Measurements from ENCODE around the gene SPSB2. TPM values are rescaled to one million over a fixed set of nuclear protein-coding genes. Genes with fewer than 3 reads are reported as not detected.
"Not testable (repeated sequence)": the region's sequence is repeated elsewhere in the genome, so short reads cannot be mapped to it uniquely, and the experiment has no call there.

SPSB2 gene
- polyA plus RNA-seq, 2 donors: 5.7 to 7.0 TPM

GRCh38 chr12:6865307-6865706, 7.8 kb downstream of the SPSB2 start:
- not testable (repeated sequence) for H3K27ac ChIP-seq (ENCODE audit: low read depth in 2 of 2, low read length in 1 of 2); H3K9me3 ChIP-seq (ENCODE audit: control insufficient read depth in 2 of 2, insufficient read depth in 1 of 2, low read depth in 1 of 2, low read length in 1 of 2); H3K27me3 ChIP-seq (ENCODE audit: control insufficient read depth in 1 of 2, insufficient read depth in 2 of 2, low read length in 2 of 2); H3K4me3 ChIP-seq (ENCODE audit: low read depth in 1 of 2, low read length in 2 of 2)
- Histone ChIP-seq H3K4me1 (ENCODE audit: control insufficient read depth in 2 of 2, insufficient read depth in 2 of 2, low read length in 1 of 2) (peaks cover 0 to 17% of the 10 kb centered on the region in 2 donors), H3K36me3 (ENCODE audit: control insufficient read depth in 2 of 2, insufficient read depth in 2 of 2, low read length in 1 of 2) (peaks cover 22 to 43% of the 10 kb centered on the region in 2 donors)
- WGBS, 2 donors: 92 to 94% methylated on average over 5 of the region's 5 CpGs

GRCh38 chr12:6863586-6864321, 9.3 kb downstream of the SPSB2 start:
- no peaks in the 10 kb centered on the region for H3K9me3 ChIP-seq (ENCODE audit: control insufficient read depth in 2 of 2, insufficient read depth in 1 of 2, low read depth in 1 of 2, low read length in 1 of 2)
- WGBS, 2 donors: 96 to 97% methylated on average over 16 of the region's 16 CpGs
- no peak overlapping the region for H3K27ac ChIP-seq (ENCODE audit: low read depth in 2 of 2, low read length in 1 of 2)
- peaks cover 0 to 8% of the 10 kb centered on the region in 2 donors for H3K4me1 ChIP-seq (ENCODE audit: control insufficient read depth in 2 of 2, insufficient read depth in 2 of 2, low read length in 1 of 2)
- peaks cover 20 to 43% of the 10 kb centered on the region in 2 donors for H3K36me3 ChIP-seq (ENCODE audit: control insufficient read depth in 2 of 2, insufficient read depth in 2 of 2, low read length in 1 of 2)
- H3K27me3 ChIP-seq (ENCODE audit: control insufficient read depth in 1 of 2, insufficient read depth in 2 of 2, low read length in 2 of 2): no peaks in the 10 kb centered on the region
- no peak overlapping the region for H3K4me3 ChIP-seq (ENCODE audit: low read depth in 1 of 2, low read length in 2 of 2)

GRCh38 chr12:6863033-6863432, 10.1 kb downstream of the SPSB2 start:
- Histone ChIP-seq H3K9me3 (ENCODE audit: control insufficient read depth in 2 of 2, insufficient read depth in 1 of 2, low read depth in 1 of 2, low read length in 1 of 2) (no peaks in the 10 kb centered on the region), H3K27me3 (ENCODE audit: control insufficient read depth in 1 of 2, insufficient read depth in 2 of 2, low read length in 2 of 2) (no peaks in the 10 kb centered on the region), H3K27ac (ENCODE audit: low read depth in 2 of 2, low read length in 1 of 2) (no peak overlapping the region), H3K4me3 (ENCODE audit: low read depth in 1 of 2, low read length in 2 of 2) (no peak overlapping the region), H3K4me1 (ENCODE audit: control insufficient read depth in 2 of 2, insufficient read depth in 2 of 2, low read length in 1 of 2) (peaks cover 0 to 4% of the 10 kb centered on the region in 2 donors), H3K36me3 (ENCODE audit: control insufficient read depth in 2 of 2, insufficient read depth in 2 of 2, low read length in 1 of 2) (peaks cover 23 to 49% of the 10 kb centered on the region in 2 donors)
- 90 to 93% methylated on average over 11 of the region's 11 CpGs for WGBS, 2 donors

- WGBS, 2 donors: 91 to 96% methylated on average over 9 of the region's 9 CpGs
- no peak overlapping the region for H3K4me3 ChIP-seq (ENCODE audit: low read depth in 1 of 2, low read length in 2 of 2)
- peaks cover 26 to 59% of the 10 kb centered on the region in 2 donors for H3K36me3 ChIP-seq (ENCODE audit: control insufficient read depth in 2 of 2, insufficient read depth in 2 of 2, low read length in 1 of 2)
- H3K27me3 ChIP-seq (ENCODE audit: control insufficient read depth in 1 of 2, insufficient read depth in 2 of 2, low read length in 2 of 2): no peaks in the 10 kb centered on the region
- H3K27ac ChIP-seq (ENCODE audit: low read depth in 2 of 2, low read length in 1 of 2): no peak overlapping the region
- H3K9me3 ChIP-seq (ENCODE audit: control insufficient read depth in 2 of 2, insufficient read depth in 1 of 2, low read depth in 1 of 2, low read length in 1 of 2): no peaks in the 10 kb centered on the region
- no peaks in the 10 kb centered on the region for H3K4me1 ChIP-seq (ENCODE audit: control insufficient read depth in 2 of 2, insufficient read depth in 2 of 2, low read length in 1 of 2)
Measured at GRCh38 chr12:6861391-6861790, 11.7 kb downstream of the SPSB2 start.

- H3K4me3 ChIP-seq (ENCODE audit: low read depth in 1 of 2, low read length in 2 of 2): no peak overlapping the region
Measured at GRCh38 chr12:6860942-6861341, 12.2 kb downstream of the SPSB2 start.

GRCh38 chr12:6860116-6860515, 13.0 kb downstream of the SPSB2 start:
- WGBS, 2 donors: 95 to 98% methylated on average over 9 of the region's 9 CpGs
- H3K4me3 ChIP-seq (ENCODE audit: low read depth in 1 of 2, low read length in 2 of 2): no peak overlapping the region
- H3K36me3 ChIP-seq (ENCODE audit: control insufficient read depth in 2 of 2, insufficient read depth in 2 of 2, low read length in 1 of 2): peaks cover 26 to 60% of the 10 kb centered on the region in 2 donors
- H3K27me3 ChIP-seq (ENCODE audit: control insufficient read depth in 1 of 2, insufficient read depth in 2 of 2, low read length in 2 of 2): no peaks in the 10 kb centered on the region
- no peaks in the 10 kb centered on the region for H3K4me1 ChIP-seq (ENCODE audit: control insufficient read depth in 2 of 2, insufficient read depth in 2 of 2, low read length in 1 of 2)
- no peak overlapping the region for H3K27ac ChIP-seq (ENCODE audit: low read depth in 2 of 2, low read length in 1 of 2)
- H3K9me3 ChIP-seq (ENCODE audit: control insufficient read depth in 2 of 2, insufficient read depth in 1 of 2, low read depth in 1 of 2, low read length in 1 of 2): no peaks in the 10 kb centered on the region

More at GRCh38 chr12:6860942-6861341, 12.2 kb downstream of the SPSB2 start:
- Histone ChIP-seq H3K4me1 (ENCODE audit: control insufficient read depth in 2 of 2, insufficient read depth in 2 of 2, low read length in 1 of 2) (no peaks in the 10 kb centered on the region), H3K27ac (ENCODE audit: low read depth in 2 of 2, low read length in 1 of 2) (no peak overlapping the region), H3K36me3 (ENCODE audit: control insufficient read depth in 2 of 2, insufficient read depth in 2 of 2, low read length in 1 of 2) (peaks cover 26 to 61% of the 10 kb centered on the region in 2 donors), H3K27me3 (ENCODE audit: control insufficient read depth in 1 of 2, insufficient read depth in 2 of 2, low read length in 2 of 2) (no peaks in the 10 kb centered on the region), H3K9me3 (ENCODE audit: control insufficient read depth in 2 of 2, insufficient read depth in 1 of 2, low read depth in 1 of 2, low read length in 1 of 2) (no peaks in the 10 kb centered on the region)
- 95 to 96% methylated on average over 7 of the region's 7 CpGs for WGBS, 2 donors

- no peaks in the 10 kb centered on the region for H3K27me3 ChIP-seq (ENCODE audit: control insufficient read depth in 1 of 2, insufficient read depth in 2 of 2, low read length in 2 of 2)
- H3K4me3 ChIP-seq (ENCODE audit: low read depth in 1 of 2, low read length in 2 of 2): no peak overlapping the region
- no peaks in the 10 kb centered on the region for H3K9me3 ChIP-seq (ENCODE audit: control insufficient read depth in 2 of 2, insufficient read depth in 1 of 2, low read depth in 1 of 2, low read length in 1 of 2)
- H3K4me1 ChIP-seq (ENCODE audit: control insufficient read depth in 2 of 2, insufficient read depth in 2 of 2, low read length in 1 of 2): no peaks in the 10 kb centered on the region
- H3K36me3 ChIP-seq (ENCODE audit: control insufficient read depth in 2 of 2, insufficient read depth in 2 of 2, low read length in 1 of 2): peaks cover 23 to 51% of the 10 kb centered on the region in 2 donors
- no peak overlapping the region for H3K27ac ChIP-seq (ENCODE audit: low read depth in 2 of 2, low read length in 1 of 2)
- 92 to 93% methylated on average over 2 of the region's 2 CpGs for WGBS, 2 donors
Measured at GRCh38 chr12:6858799-6859198, 14.3 kb downstream of the SPSB2 start.

GRCh38 chr12:6855322-6855721, 17.8 kb downstream of the SPSB2 start:
- H3K36me3 ChIP-seq (ENCODE audit: control insufficient read depth in 2 of 2, insufficient read depth in 2 of 2, low read length in 1 of 2): peaks cover 9 to 34% of the 10 kb centered on the region in 2 donors
- no peak overlapping the region for H3K4me3 ChIP-seq (ENCODE audit: low read depth in 1 of 2, low read length in 2 of 2)
- no peaks in the 10 kb centered on the region for H3K27me3 ChIP-seq (ENCODE audit: control insufficient read depth in 1 of 2, insufficient read depth in 2 of 2, low read length in 2 of 2)
- peaks cover 4 to 9% of the 10 kb centered on the region in 2 donors for H3K4me1 ChIP-seq (ENCODE audit: control insufficient read depth in 2 of 2, insufficient read depth in 2 of 2, low read length in 1 of 2)
- 91 to 92% methylated on average over 14 of the region's 14 CpGs for WGBS, 2 donors
- H3K27ac ChIP-seq (ENCODE audit: low read depth in 2 of 2, low read length in 1 of 2): no peak overlapping the region
- no peaks in the 10 kb centered on the region for H3K9me3 ChIP-seq (ENCODE audit: control insufficient read depth in 2 of 2, insufficient read depth in 1 of 2, low read depth in 1 of 2, low read length in 1 of 2)

GRCh38 chr12:6854036-6854435, 19.1 kb downstream of the SPSB2 start:
- Histone ChIP-seq H3K27me3 (ENCODE audit: control insufficient read depth in 1 of 2, insufficient read depth in 2 of 2, low read length in 2 of 2) (no peaks in the 10 kb centered on the region), H3K4me3 (ENCODE audit: low read depth in 1 of 2, low read length in 2 of 2) (no peak overlapping the region), H3K9me3 (ENCODE audit: control insufficient read depth in 2 of 2, insufficient read depth in 1 of 2, low read depth in 1 of 2, low read length in 1 of 2) (no peaks in the 10 kb centered on the region), H3K4me1 (ENCODE audit: control insufficient read depth in 2 of 2, insufficient read depth in 2 of 2, low read length in 1 of 2) (peaks cover 4 to 9% of the 10 kb centered on the region in 2 donors), H3K27ac (ENCODE audit: low read depth in 2 of 2, low read length in 1 of 2) (no peak overlapping the region), H3K36me3 (ENCODE audit: control insufficient read depth in 2 of 2, insufficient read depth in 2 of 2, low read length in 1 of 2) (peaks cover 6 to 23% of the 10 kb centered on the region in 2 donors)
- WGBS, 2 donors: 78% methylated on average over 6 of the region's 6 CpGs

- no peaks in the 10 kb centered on the region for H3K27me3 ChIP-seq (ENCODE audit: control insufficient read depth in 1 of 2, insufficient read depth in 2 of 2, low read length in 2 of 2)
- H3K9me3 ChIP-seq (ENCODE audit: control insufficient read depth in 2 of 2, insufficient read depth in 1 of 2, low read depth in 1 of 2, low read length in 1 of 2): no peaks in the 10 kb centered on the region
- WGBS, 2 donors: 55 to 67% methylated on average over 1 of the region's 1 CpG
- no peak overlapping the region for H3K27ac ChIP-seq (ENCODE audit: low read depth in 2 of 2, low read length in 1 of 2)
- peaks cover 5 to 20% of the 10 kb centered on the region in 2 donors for H3K36me3 ChIP-seq (ENCODE audit: control insufficient read depth in 2 of 2, insufficient read depth in 2 of 2, low read length in 1 of 2)
- H3K4me3 ChIP-seq (ENCODE audit: low read depth in 1 of 2, low read length in 2 of 2): no peak overlapping the region
- H3K4me1 ChIP-seq (ENCODE audit: control insufficient read depth in 2 of 2, insufficient read depth in 2 of 2, low read length in 1 of 2): peaks cover 4 to 9% of the 10 kb centered on the region in 2 donors
Measured at GRCh38 chr12:6853626-6854025, 19.5 kb downstream of the SPSB2 start.

Data from esophagus (tissue), 2 donors.